Measurements from ENCODE around the gene SYT7.

The SYT7 gene

DNA sequence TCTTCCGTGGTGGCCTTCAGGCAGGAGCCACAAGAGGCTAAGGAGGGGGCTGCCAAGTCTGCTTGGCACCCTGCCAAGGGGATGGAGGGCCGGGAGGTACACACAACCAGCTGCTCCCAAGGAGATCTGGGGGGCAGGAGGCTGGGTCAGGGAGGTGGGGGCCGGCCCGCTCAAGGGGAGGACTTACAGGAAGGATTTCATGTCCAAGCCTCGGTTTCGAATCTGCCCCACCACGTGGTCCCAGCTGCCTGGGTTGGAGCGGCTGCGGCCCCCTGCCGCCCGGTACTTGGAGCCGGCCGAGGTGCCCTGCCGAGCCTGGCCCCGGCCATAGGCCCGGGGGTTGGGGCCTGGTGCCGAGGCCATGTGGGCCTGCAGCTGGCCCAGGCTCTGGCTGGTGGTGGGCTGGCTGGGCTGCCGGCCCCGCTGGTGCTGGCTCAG is 38.8 kb downstream of the SYT7 start:
- Histone ChIP-seq H3K4me1 (ENCODE audit: control insufficient read depth in 1 of 2, insufficient read depth in 1 of 2, low read depth in 1 of 2, low read length in 1 of 2) (no peaks in the 10 kb centered on the region), H3K27me3 (peaks cover 38% of the 10 kb centered on the region), H3K9me3 (no peaks in the 10 kb centered on the region), H3K36me3 (no peaks in the 10 kb centered on the region), H3K4me3 (ENCODE audit: low read depth in 1 of 2, low read length in 1 of 2) (no peak overlapping the region), H3K27ac (no peak overlapping the region)
- TF ChIP-seq, protein P1, sequence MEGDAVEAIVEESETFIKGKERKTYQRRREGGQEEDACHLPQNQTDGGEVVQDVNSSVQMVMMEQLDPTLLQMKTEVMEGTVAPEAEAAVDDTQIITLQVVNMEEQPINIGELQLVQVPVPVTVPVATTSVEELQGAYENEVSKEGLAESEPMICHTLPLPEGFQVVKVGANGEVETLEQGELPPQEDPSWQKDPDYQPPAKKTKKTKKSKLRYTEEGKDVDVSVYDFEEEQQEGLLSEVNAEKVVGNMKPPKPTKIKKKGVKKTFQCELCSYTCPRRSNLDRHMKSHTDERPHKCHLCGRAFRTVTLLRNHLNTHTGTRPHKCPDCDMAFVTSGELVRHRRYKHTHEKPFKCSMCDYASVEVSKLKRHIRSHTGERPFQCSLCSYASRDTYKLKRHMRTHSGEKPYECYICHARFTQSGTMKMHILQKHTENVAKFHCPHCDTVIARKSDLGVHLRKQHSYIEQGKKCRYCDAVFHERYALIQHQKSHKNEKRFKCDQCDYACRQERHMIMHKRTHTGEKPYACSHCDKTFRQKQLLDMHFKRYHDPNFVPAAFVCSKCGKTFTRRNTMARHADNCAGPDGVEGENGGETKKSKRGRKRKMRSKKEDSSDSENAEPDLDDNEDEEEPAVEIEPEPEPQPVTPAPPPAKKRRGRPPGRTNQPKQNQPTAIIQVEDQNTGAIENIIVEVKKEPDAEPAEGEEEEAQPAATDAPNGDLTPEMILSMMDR (IDR thresholded peaks at IDR 0.05) = no peak

DNA sequence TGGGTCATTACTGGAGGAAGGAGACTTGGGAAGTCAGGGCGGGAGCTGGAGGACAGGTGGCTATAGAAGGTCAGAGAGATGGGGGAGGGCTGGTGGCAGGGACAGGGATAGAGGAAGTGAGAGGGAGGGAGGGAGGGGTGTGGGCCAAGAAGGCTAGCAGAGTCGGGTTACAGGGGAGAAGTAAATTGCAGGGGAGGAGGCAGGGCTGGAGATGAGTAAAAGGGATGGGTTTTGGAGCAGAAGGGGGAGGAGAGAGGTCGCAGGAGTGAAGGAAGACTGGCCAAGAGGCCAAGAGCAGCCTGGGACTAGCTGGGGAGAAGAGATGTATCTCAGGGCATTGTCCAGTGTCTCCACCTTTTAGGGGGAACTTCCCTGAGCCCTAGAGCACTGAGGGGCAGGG is 39.3 kb downstream of the SYT7 start:
- Histone ChIP-seq H3K36me3 (no peaks in the 10 kb centered on the region), H3K27ac (no peak overlapping the region), H3K4me1 (ENCODE audit: control insufficient read depth in 1 of 2, insufficient read depth in 1 of 2, low read depth in 1 of 2, low read length in 1 of 2) (no peaks in the 10 kb centered on the region), H3K4me3 (ENCODE audit: low read depth in 1 of 2, low read length in 1 of 2) (no peak overlapping the region), H3K27me3 (peaks cover 35% of the 10 kb centered on the region), H3K9me3 (no peaks in the 10 kb centered on the region)
- TF ChIP-seq, protein P1 (IDR thresholded peaks at IDR 0.05) = no peak

DNA sequence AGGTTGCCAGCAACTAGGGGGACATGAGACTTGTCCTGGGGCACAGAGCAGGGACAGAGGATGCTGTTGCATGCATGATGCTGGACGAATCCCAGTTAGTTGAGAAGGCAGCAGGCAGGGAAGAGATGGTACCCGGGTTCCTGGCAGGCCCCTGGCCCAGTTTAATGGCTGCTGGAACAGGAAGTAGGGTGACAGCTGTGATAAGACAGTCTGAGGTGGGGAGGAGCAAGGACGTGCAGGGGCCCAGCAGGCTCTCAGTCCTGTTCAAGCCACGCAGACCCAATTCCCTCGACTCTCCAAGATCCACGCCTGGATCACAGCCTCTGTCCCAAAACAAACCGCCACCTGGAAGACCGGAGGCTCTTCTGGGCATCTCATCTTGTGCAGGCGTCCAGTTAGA is 40.3 kb downstream of the SYT7 start:
- Histone ChIP-seq H3K9me3 (no peaks in the 10 kb centered on the region), H3K27me3 (peaks cover 33% of the 10 kb centered on the region), H3K4me1 (ENCODE audit: control insufficient read depth in 1 of 2, insufficient read depth in 1 of 2, low read depth in 1 of 2, low read length in 1 of 2) (no peaks in the 10 kb centered on the region), H3K36me3 (no peaks in the 10 kb centered on the region), H3K4me3 (ENCODE audit: low read depth in 1 of 2, low read length in 1 of 2) (no peak overlapping the region), H3K27ac (no peak overlapping the region)
- TF ChIP-seq, protein P1 (IDR thresholded peaks at IDR 0.05) = no peak

DNA sequence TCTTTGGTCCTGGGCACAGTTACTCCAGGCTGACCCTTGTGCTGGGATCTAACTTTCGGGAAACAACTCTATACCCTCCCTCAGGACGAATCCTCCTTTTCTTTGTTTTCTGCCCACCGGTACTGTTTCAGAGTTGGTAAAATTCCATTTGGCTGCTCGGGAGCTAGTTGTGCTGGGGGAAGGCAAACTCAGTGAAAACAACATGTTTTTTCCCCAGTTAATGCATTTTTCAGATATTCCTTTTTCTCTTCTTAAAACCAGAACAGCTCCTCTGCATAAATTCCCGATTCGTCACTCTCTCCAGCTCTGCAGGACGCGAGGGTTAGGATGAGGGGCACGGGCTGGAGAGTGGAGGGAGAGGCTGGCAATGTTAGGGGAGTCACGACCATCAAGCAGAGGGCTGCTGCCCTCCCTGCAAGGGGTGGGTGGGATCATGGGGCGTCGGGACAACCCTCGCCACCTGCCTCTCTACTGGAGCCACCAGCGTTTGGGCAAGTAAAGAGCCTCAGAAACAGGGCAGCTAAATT is 41.0 kb downstream of the SYT7 start:
- H3K4me3 ChIP-seq (ENCODE audit: low read depth in 1 of 2, low read length in 1 of 2) = no peak overlapping the region
- H3K27ac ChIP-seq = no peak overlapping the region
- no peaks in the 10 kb centered on the region for H3K4me1 ChIP-seq (ENCODE audit: control insufficient read depth in 1 of 2, insufficient read depth in 1 of 2, low read depth in 1 of 2, low read length in 1 of 2)
- H3K9me3 ChIP-seq = no peaks in the 10 kb centered on the region
- H3K36me3 ChIP-seq = no peaks in the 10 kb centered on the region
- peaks cover 33% of the 10 kb centered on the region for H3K27me3 ChIP-seq
- TF ChIP-seq, protein P1 (IDR thresholded peaks at IDR 0.05) = no peak

DNA sequence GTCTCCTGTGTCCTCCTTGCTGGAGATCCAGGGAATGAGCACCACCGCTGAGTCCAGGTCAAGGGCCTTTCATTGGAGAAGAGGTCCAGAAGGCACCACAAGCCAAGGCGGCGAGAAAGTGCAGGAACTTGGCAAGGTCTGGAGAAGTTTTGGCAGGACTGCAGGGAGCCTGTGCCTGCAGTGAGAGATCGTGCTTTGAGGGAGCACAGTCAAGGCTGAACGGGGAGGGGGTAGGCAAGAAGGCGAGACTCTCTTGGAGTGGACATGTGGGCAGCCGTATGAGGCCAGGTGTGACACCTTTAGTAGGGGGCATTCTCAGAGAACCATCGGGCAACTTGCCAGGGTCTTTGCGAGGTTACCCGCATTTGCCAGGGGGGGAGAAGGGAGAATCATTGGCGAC is 41.9 kb downstream of the SYT7 start:
- no peaks in the 10 kb centered on the region for H3K36me3 ChIP-seq
- peaks cover 37% of the 10 kb centered on the region for H3K27me3 ChIP-seq
- no peaks in the 10 kb centered on the region for H3K9me3 ChIP-seq
- no peak overlapping the region for H3K4me3 ChIP-seq (ENCODE audit: low read depth in 1 of 2, low read length in 1 of 2)
- no peak overlapping the region for H3K27ac ChIP-seq
- TF ChIP-seq, protein P1 (IDR thresholded peaks at IDR 0.05) = no peak
- no peaks in the 10 kb centered on the region for H3K4me1 ChIP-seq (ENCODE audit: control insufficient read depth in 1 of 2, insufficient read depth in 1 of 2, low read depth in 1 of 2, low read length in 1 of 2)

DNA sequence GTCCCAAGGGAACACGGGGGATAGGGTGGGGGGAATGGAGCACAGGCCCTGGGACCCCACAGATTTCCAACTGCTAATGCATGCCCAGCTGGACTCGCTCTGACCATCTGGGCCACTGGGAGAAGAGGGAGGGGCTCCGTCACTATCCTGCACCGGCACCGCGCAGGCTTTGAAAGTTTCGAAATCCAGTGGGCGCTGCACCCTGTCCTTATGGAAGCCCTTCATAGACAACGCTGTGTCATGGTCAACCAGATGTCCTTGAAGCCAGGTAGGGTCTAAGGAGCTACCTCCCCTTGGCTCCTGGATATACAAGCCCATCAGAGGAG is 42.3 kb downstream of the SYT7 start:
- Histone ChIP-seq H3K27me3 (peaks cover 39% of the 10 kb centered on the region), H3K4me3 (ENCODE audit: low read depth in 1 of 2, low read length in 1 of 2) (no peak overlapping the region), H3K36me3 (no peaks in the 10 kb centered on the region), H3K27ac (no peak overlapping the region), H3K4me1 (ENCODE audit: control insufficient read depth in 1 of 2, insufficient read depth in 1 of 2, low read depth in 1 of 2, low read length in 1 of 2) (no peaks in the 10 kb centered on the region), H3K9me3 (no peaks in the 10 kb centered on the region)
- TF ChIP-seq, protein P1 (IDR thresholded peaks at IDR 0.05) = no peak
